ENCODE results near the gene GPR63. TPM values are rescaled to one million over a fixed set of nuclear protein-coding genes. Genes with fewer than 3 reads are reported as not detected.

Gene GPR63
- total and polyA plus RNA-seq, 12 donors: 0.06 to 2.5 (median 0.78) TPM

DNA sequence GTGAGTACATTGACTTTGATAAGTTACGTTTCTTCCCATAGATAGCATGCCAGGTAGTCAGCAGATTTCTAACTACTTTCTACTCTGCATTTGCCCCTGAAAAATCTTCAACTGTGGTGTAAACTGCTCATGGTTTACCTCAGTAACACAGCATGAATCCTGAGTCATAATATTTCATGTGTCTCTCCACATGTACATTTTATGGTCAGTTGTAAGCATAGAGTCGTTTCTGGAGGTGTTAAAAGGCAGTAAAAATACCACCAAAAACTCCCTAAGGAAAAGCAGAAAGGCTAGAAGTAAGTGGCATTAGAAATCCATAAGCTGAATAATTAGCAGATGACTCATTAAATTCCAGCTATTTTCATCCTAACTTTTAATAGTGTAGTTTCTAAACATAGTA is 4.1 kb upstream of the GPR63 start:
- no peaks in the 10 kb centered on the region for H3K36me3 ChIP-seq
- peaks cover 0 to 17% (median 11%) of the 10 kb centered on the region in 9 donors for H3K4me1 ChIP-seq
- H3K9me3 ChIP-seq: peaks cover 0 to 21% (median 0%) of the 10 kb centered on the region in 11 donors
- peaks cover 0 to 26% (median 0%) of the 10 kb centered on the region in 7 donors for H3K27me3 ChIP-seq
- no peak overlapping the region for H3K4me3 ChIP-seq
- 22 to 25% methylated on average over 2 of the region's 2 CpGs for WGBS, 2 donors
- ATAC-seq (no peak), DNase-seq (no peak)
- H3K27ac ChIP-seq: no peak overlapping the region
- TF ChIP-seq CTCF (IDR thresholded peaks at IDR 0.05): no peak
- intact Hi-C loops (cut with DNase I): no loop called here

DNA sequence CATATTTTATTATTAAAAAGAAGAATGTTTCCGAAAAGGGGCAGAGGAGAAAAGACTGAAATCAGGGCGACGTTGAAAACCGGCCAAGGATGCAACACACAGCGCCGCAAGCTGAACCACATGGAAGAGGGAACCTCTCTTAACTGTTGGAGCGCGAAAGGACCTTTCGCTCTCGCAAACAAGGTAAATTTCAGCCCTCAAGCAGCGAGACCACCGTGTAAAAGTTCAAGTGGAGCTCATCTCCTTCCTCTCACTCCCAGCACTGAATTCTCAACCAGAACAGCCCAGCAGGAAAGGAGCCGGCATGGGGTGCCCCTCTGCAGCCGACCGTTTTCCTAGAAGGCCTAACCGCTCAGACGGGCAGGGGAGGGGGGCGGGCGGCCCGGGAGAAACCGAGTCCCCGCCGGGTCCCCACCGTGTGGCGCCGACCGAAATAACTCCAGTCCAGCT is 621 bp downstream of the GPR63 start:
- no peak for TF ChIP-seq CTCF (IDR thresholded peaks at IDR 0.05)
- H3K4me1 ChIP-seq: peaks cover 0 to 23% (median 15%) of the 10 kb centered on the region in 9 donors
- 0 to 1% methylated on average over 24 to 27 of the region's 27 CpGs for WGBS, 2 donors
- intact Hi-C loops (cut with DNase I): loop anchor here in 2 of 10 donors (5.0 kb wide), 1 partner anchor 61 kb away; the partner anchor contains the start of gene NDUFAF4 (in 2 of the 2)
- no peak for DNase-seq
- ATAC-seq: peak; percentile 34 to 56 (median 48)
- H3K27me3 ChIP-seq: peaks cover 0 to 46% (median 4%) of the 10 kb centered on the region in 7 donors
- peak overlapping the region; percentile 42 to 92 (median 76) for H3K4me3 ChIP-seq
- H3K36me3 ChIP-seq: no peaks in the 10 kb centered on the region
- H3K9me3 ChIP-seq: no peaks in the 10 kb centered on the region
- H3K27ac ChIP-seq: peak overlapping the region in 5 of 10 donors; percentile 24 to 49 (median 33)

- WGBS, 2 donors: 94 to 96% methylated on average over 2 of the region's 2 CpGs
- Histone ChIP-seq H3K36me3 (peaks cover 0 to 7% (median 0%) of the 10 kb centered on the region in 9 donors), H3K4me1 (peaks cover 0 to 19% (median 15%) of the 10 kb centered on the region in 9 donors), H3K27ac (no peak overlapping the region), H3K9me3 (no peaks in the 10 kb centered on the region), H3K27me3 (peaks cover 0 to 46% (median 4%) of the 10 kb centered on the region in 7 donors), H3K4me3 (no peak overlapping the region)
- intact Hi-C loops (cut with DNase I): no loop called here
- no peak for DNase-seq
- TF ChIP-seq CTCF (IDR thresholded peaks at IDR 0.05): no peak
- ATAC-seq: no peak
Observed at GRCh38 chr6:96834070-96834469, 3.2 kb downstream of the GPR63 start.

GRCh38 chr6:96832780-96833179 is 4.5 kb downstream of the GPR63 start:
- ATAC-seq (no peak), DNase-seq (no peak)
- Histone ChIP-seq H3K4me1 (peaks cover 0 to 14% (median 10%) of the 10 kb centered on the region in 9 donors), H3K4me3 (no peak overlapping the region), H3K9me3 (no peaks in the 10 kb centered on the region), H3K27ac (no peak overlapping the region), H3K36me3 (peaks cover 0 to 7% (median 0%) of the 10 kb centered on the region in 9 donors), H3K27me3 (peaks cover 0 to 35% (median 1%) of the 10 kb centered on the region in 7 donors)
- WGBS, 2 donors: 95 to 99% methylated on average over 2 of the region's 2 CpGs
- intact Hi-C loops (cut with DNase I): no loop called here
- no peak for TF ChIP-seq CTCF (IDR thresholded peaks at IDR 0.05)

Data from heart right ventricle (tissue), 16 donors.